ENCODE data around the gene KIF5A.

The KIF5A gene

GRCh38 chr12:57590864-57591781 lies 41.3 kb downstream of the KIF5A start, which contains the start of gene PIP4K2C:
Gene PIP4K2C (plus strand): TSS chr12:57591192. CDS start chr12:57591290, 98 bp downstream.
- H3K79me2 ChIP-seq (ENCODE audit: insufficient read depth, low read depth) = peaks cover 18% of the 10 kb centered on the region; the same call in 1 of the 2 replicates
- no peaks in the 10 kb centered on the region for H4K20me1 ChIP-seq (ENCODE audit: insufficient read depth)
- TF ChIP-seq, protein P1, sequence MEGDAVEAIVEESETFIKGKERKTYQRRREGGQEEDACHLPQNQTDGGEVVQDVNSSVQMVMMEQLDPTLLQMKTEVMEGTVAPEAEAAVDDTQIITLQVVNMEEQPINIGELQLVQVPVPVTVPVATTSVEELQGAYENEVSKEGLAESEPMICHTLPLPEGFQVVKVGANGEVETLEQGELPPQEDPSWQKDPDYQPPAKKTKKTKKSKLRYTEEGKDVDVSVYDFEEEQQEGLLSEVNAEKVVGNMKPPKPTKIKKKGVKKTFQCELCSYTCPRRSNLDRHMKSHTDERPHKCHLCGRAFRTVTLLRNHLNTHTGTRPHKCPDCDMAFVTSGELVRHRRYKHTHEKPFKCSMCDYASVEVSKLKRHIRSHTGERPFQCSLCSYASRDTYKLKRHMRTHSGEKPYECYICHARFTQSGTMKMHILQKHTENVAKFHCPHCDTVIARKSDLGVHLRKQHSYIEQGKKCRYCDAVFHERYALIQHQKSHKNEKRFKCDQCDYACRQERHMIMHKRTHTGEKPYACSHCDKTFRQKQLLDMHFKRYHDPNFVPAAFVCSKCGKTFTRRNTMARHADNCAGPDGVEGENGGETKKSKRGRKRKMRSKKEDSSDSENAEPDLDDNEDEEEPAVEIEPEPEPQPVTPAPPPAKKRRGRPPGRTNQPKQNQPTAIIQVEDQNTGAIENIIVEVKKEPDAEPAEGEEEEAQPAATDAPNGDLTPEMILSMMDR (conservative IDR thresholded peaks at IDR 0.05; ENCODE audit: low read depth, low read length) = no peak; the same call in 1 of the 2 replicates
- peak within 1 kb of the TSS; percentile 96 for H3K4me2 ChIP-seq
- peaks cover 27% of the 10 kb centered on the region for H3K4me1 ChIP-seq (ENCODE audit: low read depth, poor library complexity, severe bottlenecking)
- H3K27ac ChIP-seq = 0 out of 2 replicates have a peak within 1 kb of the TSS, but pooled peaks have one; percentile 2
- no peaks in the 10 kb centered on the region; the same call in 1 of the 2 replicates for H3K27me3 ChIP-seq (ENCODE audit: insufficient read depth, low read depth)
- H3K36me3 ChIP-seq (ENCODE audit: insufficient read depth) = 0 out of 2 replicates have a peak, but pooled peaks cover 3% of the 10 kb centered on the region
- peak within 1 kb of the TSS; percentile 80 for H3K4me3 ChIP-seq (IDR thresholded peaks at IDR 0.05; ENCODE audit: insufficient read depth, low read depth, low read length)
- H3K9ac ChIP-seq = peak within 1 kb of the TSS; percentile 53
- H2AFZ ChIP-seq (ENCODE audit: low read depth) = peak within 1 kb of the TSS; percentile 76

DNA sequence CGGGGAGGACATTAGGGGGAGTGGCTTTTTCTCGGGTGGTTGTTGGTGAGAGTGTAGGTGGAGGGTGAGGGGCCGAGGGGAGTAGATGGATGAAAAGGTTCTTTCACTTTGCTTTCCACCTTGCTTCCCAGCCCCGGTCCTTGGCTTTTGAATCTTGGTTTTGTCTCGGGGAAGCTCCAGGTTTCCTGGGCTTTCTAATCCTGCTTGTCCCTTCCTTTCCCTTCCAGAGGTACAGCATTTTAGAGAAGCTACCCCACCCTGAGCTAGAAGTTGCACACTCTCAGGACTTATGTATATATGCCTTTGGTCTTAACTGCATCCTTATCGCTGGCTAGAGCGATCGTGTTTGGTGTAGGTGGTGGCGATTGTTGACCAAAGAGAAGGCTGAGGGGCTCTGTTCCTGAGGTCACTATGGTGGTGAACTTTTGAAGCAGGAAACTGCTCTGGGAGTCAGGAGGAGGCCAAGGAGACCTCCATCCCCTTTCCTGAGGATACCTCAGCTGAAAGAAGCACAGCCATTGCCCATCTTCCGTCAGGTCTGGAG lies 42.0 kb downstream of the KIF5A start:
- TF ChIP-seq, protein P1 (conservative IDR thresholded peaks at IDR 0.05; ENCODE audit: low read depth, low read length) = no peak
- Histone ChIP-seq H3K79me2 (ENCODE audit: insufficient read depth, low read depth) (peaks cover 18% of the 10 kb centered on the region; the same call in 1 of the 2 replicates), H3K4me3 (IDR thresholded peaks at IDR 0.05; ENCODE audit: insufficient read depth, low read depth, low read length) (peak overlapping the region; percentile 80), H2AFZ (ENCODE audit: low read depth) (peak overlapping the region; percentile 76), H3K9ac (peak overlapping the region; percentile 53; the same call in 1 of the 2 replicates), H4K20me1 (ENCODE audit: insufficient read depth) (no peaks in the 10 kb centered on the region), H3K4me2 (peak overlapping the region; percentile 96), H3K36me3 (ENCODE audit: insufficient read depth) (0 out of 2 replicates have a peak, but pooled peaks cover 3% of the 10 kb centered on the region), H3K27ac (no peak overlapping the region), H3K4me1 (ENCODE audit: low read depth, poor library complexity, severe bottlenecking) (peaks cover 27% of the 10 kb centered on the region), H3K27me3 (ENCODE audit: insufficient read depth, low read depth) (no peaks in the 10 kb centered on the region; the same call in 1 of the 2 replicates)

DNA sequence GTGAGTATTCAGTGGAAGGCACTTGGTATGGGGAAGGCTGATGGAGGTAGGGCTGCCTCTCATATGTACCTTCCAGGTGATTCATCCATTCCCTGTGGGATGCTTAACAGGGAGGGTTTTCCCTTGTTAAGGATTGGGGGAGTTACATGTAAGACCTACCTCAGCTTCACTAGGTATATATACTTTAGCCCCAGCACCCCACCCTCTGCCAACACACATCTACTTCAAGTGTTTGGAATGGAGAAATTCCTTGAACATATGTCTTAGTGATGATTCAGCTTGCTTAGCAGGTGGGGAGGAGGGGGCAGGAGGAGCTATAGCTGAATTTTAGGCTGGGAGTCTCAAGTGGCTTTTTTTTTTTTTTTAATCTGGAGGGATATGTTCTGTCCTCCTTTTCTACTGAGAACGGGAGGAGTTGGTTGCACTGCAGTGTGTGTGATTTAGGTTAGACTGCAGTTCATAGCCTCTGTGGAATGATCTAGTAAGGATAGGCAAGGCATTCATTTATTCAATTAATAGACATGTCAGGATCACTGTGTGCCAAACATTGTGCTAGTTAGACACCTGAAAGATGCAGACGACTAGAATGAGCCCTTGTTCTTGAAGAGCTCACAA lies 42.8 kb downstream of the KIF5A start:
- Histone ChIP-seq H4K20me1 (ENCODE audit: insufficient read depth) (no peaks in the 10 kb centered on the region), H3K4me2 (peak overlapping the region; percentile 96), H3K27ac (no peak overlapping the region), H2AFZ (ENCODE audit: low read depth) (no peak overlapping the region), H3K4me3 (IDR thresholded peaks at IDR 0.05; ENCODE audit: insufficient read depth, low read depth, low read length) (no peak overlapping the region), H3K36me3 (ENCODE audit: insufficient read depth) (0 out of 2 replicates have a peak, but pooled peaks cover 3% of the 10 kb centered on the region), H3K79me2 (ENCODE audit: insufficient read depth, low read depth) (peaks cover 18% of the 10 kb centered on the region; the same call in 1 of the 2 replicates), H3K27me3 (ENCODE audit: insufficient read depth, low read depth) (no peaks in the 10 kb centered on the region; the same call in 1 of the 2 replicates), H3K9ac (no peak overlapping the region), H3K4me1 (ENCODE audit: low read depth, poor library complexity, severe bottlenecking) (peaks cover 27% of the 10 kb centered on the region)
- TF ChIP-seq, protein P1 (conservative IDR thresholded peaks at IDR 0.05; ENCODE audit: low read depth, low read length) = no peak

- Histone ChIP-seq H3K4me2 (no peak overlapping the region), H3K9ac (no peak overlapping the region), H4K20me1 (ENCODE audit: insufficient read depth) (no peaks in the 10 kb centered on the region), H2AFZ (ENCODE audit: low read depth) (no peak overlapping the region), H3K27me3 (ENCODE audit: insufficient read depth, low read depth) (no peaks in the 10 kb centered on the region), H3K4me1 (ENCODE audit: low read depth, poor library complexity, severe bottlenecking) (peaks cover 27% of the 10 kb centered on the region), H3K79me2 (ENCODE audit: insufficient read depth, low read depth) (peaks cover 18% of the 10 kb centered on the region; the same call in 1 of the 2 replicates), H3K4me3 (IDR thresholded peaks at IDR 0.05; ENCODE audit: insufficient read depth, low read depth, low read length) (no peak overlapping the region), H3K36me3 (ENCODE audit: insufficient read depth) (0 out of 2 replicates have a peak, but pooled peaks cover 3% of the 10 kb centered on the region), H3K27ac (no peak overlapping the region)
- TF ChIP-seq, protein P1 (conservative IDR thresholded peaks at IDR 0.05; ENCODE audit: low read depth, low read length) = no peak
Measured at GRCh38 chr12:57593187-57593586, 43.3 kb downstream of the KIF5A start.
